HepG2 (cell line): Measurements from ENCODE around the gene CISTR. TPM values are rescaled to one million over a fixed set of nuclear protein-coding genes. Genes with fewer than 3 reads are reported as not detected.
A peak's percentile ranks its signal among the peaks of the same experiment; 100 is the strongest.

Source experiments
- CBFB ChIP-seq: sonication (generic); formaldehyde crosslinking; IDR thresholded peaks from 2 replicates; pipeline ENCODE4 v1.4.0; 2020; ENCODE audit warnings: missing genetic modification reagents
- DRAP1 ChIP-seq: IDR thresholded peaks from 2 replicates; pipeline ENCODE4 v1.6.1; 2016; ENCODE audit warnings: missing genetic modification reagents, missing compliant biosample characterization
- HNF1A ChIP-seq, 2 experiments: sonication (generic) in 1 of 2; formaldehyde crosslinking in 1 of 2; IDR thresholded peaks; 2 replicates each; pipeline versions ENCODE4 v1.4.0 to v1.6.1; 2016 to 2020; ENCODE audit warnings: borderline replicate concordance in 1 of 2, low read depth in 1 of 2, mild to moderate bottlenecking in 1 of 2, missing genetic modification reagents in 1 of 2
- IRF2 ChIP-seq: IDR thresholded peaks from 2 replicates; pipeline ENCODE4 v1.6.1; 2018; ENCODE audit warnings: missing genetic modification reagents, missing compliant biosample characterization
- JUN ChIP-seq: sonication (generic); formaldehyde crosslinking; IDR thresholded peaks from 2 replicates; pipeline ENCODE4 v1.4.0; 2020; ENCODE audit warnings: mild to moderate bottlenecking, missing genetic modification reagents
- PATZ1 ChIP-seq: sonication (generic); formaldehyde crosslinking; IDR thresholded peaks from 2 replicates; pipeline ENCODE4 v1.4.0; 2020; ENCODE audit warnings: missing genetic modification reagents
- ZEB1 ChIP-seq: IDR thresholded peaks from 2 replicates; pipeline ENCODE4 v1.6.1; 2012; ENCODE audit warnings: mild to moderate bottlenecking, low read depth, inconsistent platforms; ENCODE audit not compliant: insufficient replicate concordance
- ZFP91 ChIP-seq: sonication (generic); formaldehyde crosslinking; IDR thresholded peaks from 2 replicates; pipeline ENCODE4 v1.9.0; 2022; ENCODE audit warnings: missing genetic modification reagents, mild to moderate bottlenecking, borderline replicate concordance
- ZNF235 ChIP-seq: sonication (generic); formaldehyde crosslinking; IDR thresholded peaks from 2 replicates; pipeline ENCODE4 v1.8.1; 2023; ENCODE audit warnings: mild to moderate bottlenecking, missing genetic modification reagents, borderline replicate concordance
- ZNF558 ChIP-seq: sonication (generic); formaldehyde crosslinking; IDR thresholded peaks from 2 replicates; pipeline ENCODE4 v1.9.0; 2022; ENCODE audit warnings: mild to moderate bottlenecking, missing genetic modification reagents, borderline replicate concordance
- ZNF574 ChIP-seq: sonication (generic); formaldehyde crosslinking; IDR thresholded peaks from 2 replicates; pipeline ENCODE4 v1.4.0; 2020; ENCODE audit warnings: missing genetic modification reagents
- ZNF670 ChIP-seq: sonication (generic); formaldehyde crosslinking; IDR thresholded peaks from 2 replicates; pipeline ENCODE4 v1.8.0; 2022; ENCODE audit warnings: mild to moderate bottlenecking, missing genetic modification reagents, borderline replicate concordance
- ZNF790 ChIP-seq: sonication (generic); formaldehyde crosslinking; IDR thresholded peaks from 2 replicates; pipeline ENCODE4 v1.8.0; 2022; ENCODE audit warnings: missing genetic modification reagents, mild to moderate bottlenecking, borderline replicate concordance
- polyA plus RNA-seq, 8 experiments: library from polyadenylated mRNA; depleted of rRNA in 3 of 8; stranded (reverse) in 7 of 8; unstranded in 1 of 8; fragments of >200 nt; fragmentation: Illumina TruSeq in 4 of 8; extraction: Trizol in 4 of 8; gene quantifications; 2 replicates each; pipeline versions ENCODE4 v1.2.1 to v1.2.3, GENCODE V29; 2011 to 2016; ENCODE audit warnings: low read depth in 4 of 8, missing spikeins in 1 of 8, mixed read lengths in 1 of 8; ENCODE audit not compliant: insufficient read depth in 1 of 8
- total RNA-seq, 5 experiments: library from RNA; depleted of rRNA; stranded (reverse); fragments of >200 nt; fragmentation: Illumina TruSeq; extraction: Trizol; gene quantifications; 2 replicates each; pipeline ENCODE4 v1.2.3, GENCODE V29; 2016; ENCODE audit warnings: low read depth in 1 of 5

CISTR gene
- total and polyA plus RNA-seq, 2 of the 13 experiments (the other 11 are each of a cell fraction or from before 2014, with no cell fraction given) = not detected

GRCh38 chr12:53727310-53728041 is 24.3 kb downstream of the CISTR start, which contains the start of gene CALCOCO1 (continued):
- TF ChIP-seq HNF1A (IDR thresholded peaks at IDR 0.05; ENCODE audit: low read depth) = peak; percentile 55
- TF ChIP-seq HNF1A (CRISPR knock-in tag; IDR thresholded peaks at IDR 0.05; ENCODE audit: borderline replicate concordance) = no peak; the same call in 1 of the 2 replicates
- TF ChIP-seq DRAP1 (CRISPR knock-in tag) = peak; percentile 79; the same call in 1 of the 2 replicates
- TF ChIP-seq CBFB (CRISPR knock-in tag) = 0 out of 2 replicates have a peak, but pooled peaks have one; percentile 30
- peak; percentile 87 for TF ChIP-seq ZNF574 (CRISPR knock-in tag)
- peak; percentile 82; the same call in 1 of the 2 replicates for TF ChIP-seq ZFP91 (CRISPR knock-in tag)
- TF ChIP-seq ZNF558 = no peak
- TF ChIP-seq ZNF790 (CRISPR knock-in tag) = no peak
- peak; percentile 92 for TF ChIP-seq IRF2 (CRISPR knock-in tag)
- no peak for TF ChIP-seq JUN (CRISPR knock-in tag)
- TF ChIP-seq PATZ1 (CRISPR knock-in tag) = peak; percentile 92
- no peak for TF ChIP-seq ZNF235 (CRISPR knock-in tag)
- TF ChIP-seq ZEB1 = peak; percentile 44
- TF ChIP-seq ZNF670 (CRISPR knock-in tag) = no peak
